Neural cell (in vitro differentiated cells): ENCODE data around the gene IFNA2. TPM values are rescaled to one million over a fixed set of nuclear protein-coding genes. Genes with fewer than 3 reads are reported as not detected.

Experiments
- H2AFZ ChIP-seq: fragments of 200-600, 300-800 bp; sonication (generic), shearing (Covaris generic); 2 replicates; pipeline ENCODE4 v1.6.0; 2014; ENCODE audit warnings: low read depth, mild to moderate bottlenecking, antibody characterized with exemption, low read length, moderate library complexity
- H3F3A ChIP-seq: fragments of 200-600 bp; shearing (Covaris generic); 2 replicates; pipeline ENCODE4 v1.6.1; 2016; ENCODE audit warnings: mild to moderate bottlenecking, moderate library complexity, mixed read lengths, antibody characterized with exemption, low read length; ENCODE audit not compliant: insufficient read depth, poor library complexity, severe bottlenecking
- H3K27ac ChIP-seq: fragments of 200-600, 300-800 bp; sonication (generic), shearing (Covaris generic); 2 replicates; pipeline ENCODE4 v1.5.1; 2014; ENCODE audit warnings: mild to moderate bottlenecking, low read length, moderate library complexity
- H3K27me3 ChIP-seq: fragments of 300-800, 200-600 bp; sonication (generic), shearing (Covaris generic); 2 replicates; pipeline ENCODE4 v1.6.0; 2014; ENCODE audit warnings: mild to moderate bottlenecking, low read depth, low read length, moderate library complexity; ENCODE audit not compliant: insufficient read depth
- H3K36me3 ChIP-seq: fragments of 300-800, 200-600 bp; sonication (generic), shearing (Covaris generic); 2 replicates; pipeline ENCODE4 v1.5.1; 2014; ENCODE audit warnings: mild to moderate bottlenecking, antibody characterized with exemption, low read length, moderate library complexity; ENCODE audit not compliant: insufficient read depth
- H3K4me2 ChIP-seq: fragments of 300-800, 200-600 bp; sonication (generic), shearing (Covaris generic); 2 replicates; pipeline ENCODE4 v1.6.0; 2014; ENCODE audit warnings: mild to moderate bottlenecking, low read length
- H3K4me3 ChIP-seq: fragments of 300-800, 200-600 bp; sonication (generic), shearing (Covaris generic); 2 replicates; pipeline ENCODE4 v1.5.1; 2014; ENCODE audit warnings: mild to moderate bottlenecking, low read length, moderate library complexity
- H3K79me2 ChIP-seq: fragments of 200-600 bp; shearing (Covaris generic); replicated peaks from 2 replicates; pipeline ENCODE4 v1.6.0; 2014; ENCODE audit warnings: mild to moderate bottlenecking, low read length, moderate library complexity; ENCODE audit not compliant: insufficient read depth
- H3K9ac ChIP-seq: fragments of 300-800, 200-600 bp; sonication (generic), shearing (Covaris generic); 2 replicates; pipeline ENCODE4 v1.6.1; 2016; ENCODE audit warnings: mild to moderate bottlenecking, low read length, mixed read lengths
- H3K9me2 ChIP-seq: fragments of 200-600 bp; shearing (Covaris generic); 2 replicates; pipeline ENCODE4 v1.6.1; 2016; ENCODE audit warnings: mild to moderate bottlenecking, low read length, mixed read lengths; ENCODE audit not compliant: insufficient read depth
- H3K9me3 ChIP-seq: fragments of 200-600, 300-800 bp; sonication (generic), shearing (Covaris generic); 2 replicates; pipeline ENCODE4 v1.6.1; 2016; ENCODE audit warnings: mild to moderate bottlenecking, mixed run types, low read length, moderate library complexity, mixed read lengths
- H4K20me1 ChIP-seq: fragments of 200-600 bp; shearing (Covaris generic); 2 replicates; pipeline ENCODE4 v1.6.1; 2016; ENCODE audit warnings: mild to moderate bottlenecking, mixed run types; ENCODE audit not compliant: insufficient read depth
- CTCF ChIP-seq: fragments of 450-650 bp; IDR thresholded peaks from 2 replicates; pipeline ENCODE4 v1.5.1; 2014; ENCODE audit warnings: antibody characterized with exemption, mild to moderate bottlenecking, moderate library complexity; ENCODE audit not compliant: poor library complexity, severe bottlenecking
- EP300 ChIP-seq: fragments of 450-650 bp; conservative IDR thresholded peaks from 2 replicates; pipeline ENCODE4 v1.6.1; 2014; ENCODE audit warnings: antibody characterized with exemption, mild to moderate bottlenecking, moderate library complexity; ENCODE audit not compliant: poor library complexity, severe bottlenecking
- EZH2 ChIP-seq: fragments of 200-600, 300-800 bp; shearing (Covaris generic), sonication (generic); IDR thresholded peaks from 2 replicates; pipeline ENCODE4 v1.6.1; 2014; ENCODE audit warnings: antibody characterized with exemption, low read length, borderline replicate concordance, mild to moderate bottlenecking; ENCODE audit not compliant: insufficient read depth, poor library complexity, severe bottlenecking
- MXI1 ChIP-seq: fragments of 450-650 bp; conservative IDR thresholded peaks from 2 replicates; pipeline ENCODE4 v1.6.1; 2014; ENCODE audit warnings: antibody characterized with exemption, mild to moderate bottlenecking; ENCODE audit not compliant: poor library complexity, severe bottlenecking
- POLR2AphosphoS5 ChIP-seq: IDR thresholded peaks from 2 replicates; pipeline ENCODE4 v1.6.1; 2012
- RAD21 ChIP-seq: fragments of 450-650 bp; conservative IDR thresholded peaks from 2 replicates; pipeline ENCODE4 v1.6.1; 2014; ENCODE audit warnings: antibody characterized with exemption, mild to moderate bottlenecking, moderate library complexity
- SMC3 ChIP-seq: fragments of 450-650 bp; conservative IDR thresholded peaks from 2 replicates; pipeline ENCODE4 v1.6.1; 2014; ENCODE audit warnings: antibody characterized with exemption, mild to moderate bottlenecking, moderate library complexity; ENCODE audit not compliant: poor library complexity
- TAF1 ChIP-seq: IDR thresholded peaks from 2 replicates; pipeline ENCODE4 v1.6.1; 2012; ENCODE audit warnings: low read depth
- polyA plus RNA-seq: library from polyadenylated mRNA; depleted of rRNA; stranded (reverse); fragments of >200 nt; gene quantifications from 2 replicates; pipeline ENCODE4 v1.2.3, GENCODE V29; 2014
- TF ChIP-seq, protein P1 (sequence below): IDR thresholded peaks from 2 replicates; pipeline ENCODE4 v1.6.1; 2012; ENCODE audit warnings: borderline replicate concordance

IFNA2 gene
- polyA plus RNA-seq, 1 donor from 2014 or later = not detected

DNA sequence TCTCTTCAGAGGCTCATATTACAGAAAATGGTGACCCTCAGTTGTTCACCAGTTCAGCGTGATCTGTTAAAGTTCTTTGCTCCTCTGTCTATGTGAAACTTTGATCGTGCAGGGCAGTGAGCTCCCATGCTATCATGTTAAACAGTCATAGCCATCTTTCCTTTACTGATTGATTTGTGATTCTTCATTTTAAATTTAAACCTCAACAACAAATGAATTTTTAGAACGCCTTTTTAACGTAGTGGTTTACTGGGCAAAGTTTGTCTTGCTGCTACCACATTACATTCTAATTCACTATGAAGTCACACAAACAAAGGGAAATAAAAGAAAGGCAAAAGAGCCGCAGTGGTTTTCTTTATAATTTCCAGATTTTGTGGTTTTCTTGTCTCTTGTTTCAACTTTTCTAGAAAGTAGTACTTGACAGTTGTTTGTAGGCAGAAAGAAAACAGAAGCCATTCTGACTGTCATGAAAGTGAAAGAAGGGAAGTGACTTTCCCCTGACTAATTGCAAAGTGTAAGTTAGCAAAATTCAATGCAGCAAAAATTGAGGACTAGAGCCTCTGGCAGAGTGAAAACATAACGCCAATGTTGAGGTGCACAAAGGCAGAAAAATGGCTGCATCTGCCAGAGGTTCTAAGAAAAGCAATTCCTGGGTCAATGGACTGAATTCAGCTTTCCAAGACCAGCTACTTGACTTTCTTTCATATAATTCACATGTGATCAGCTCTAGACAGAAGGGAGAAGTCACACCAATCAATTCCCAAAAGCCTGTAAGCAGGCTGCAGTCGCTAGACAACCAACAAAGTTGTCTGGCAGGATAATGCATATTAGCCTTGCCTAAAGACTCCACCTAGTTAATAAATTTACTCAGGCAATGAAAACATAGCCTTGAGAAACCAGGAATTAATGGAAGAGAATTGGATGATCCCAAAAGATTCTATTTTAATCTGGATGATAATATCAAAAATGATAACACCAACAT is 27.4 kb downstream of the IFNA2 start:
- no peak for TF ChIP-seq CTCF
- no peak for TF ChIP-seq RAD21
- TF ChIP-seq, protein P1, sequence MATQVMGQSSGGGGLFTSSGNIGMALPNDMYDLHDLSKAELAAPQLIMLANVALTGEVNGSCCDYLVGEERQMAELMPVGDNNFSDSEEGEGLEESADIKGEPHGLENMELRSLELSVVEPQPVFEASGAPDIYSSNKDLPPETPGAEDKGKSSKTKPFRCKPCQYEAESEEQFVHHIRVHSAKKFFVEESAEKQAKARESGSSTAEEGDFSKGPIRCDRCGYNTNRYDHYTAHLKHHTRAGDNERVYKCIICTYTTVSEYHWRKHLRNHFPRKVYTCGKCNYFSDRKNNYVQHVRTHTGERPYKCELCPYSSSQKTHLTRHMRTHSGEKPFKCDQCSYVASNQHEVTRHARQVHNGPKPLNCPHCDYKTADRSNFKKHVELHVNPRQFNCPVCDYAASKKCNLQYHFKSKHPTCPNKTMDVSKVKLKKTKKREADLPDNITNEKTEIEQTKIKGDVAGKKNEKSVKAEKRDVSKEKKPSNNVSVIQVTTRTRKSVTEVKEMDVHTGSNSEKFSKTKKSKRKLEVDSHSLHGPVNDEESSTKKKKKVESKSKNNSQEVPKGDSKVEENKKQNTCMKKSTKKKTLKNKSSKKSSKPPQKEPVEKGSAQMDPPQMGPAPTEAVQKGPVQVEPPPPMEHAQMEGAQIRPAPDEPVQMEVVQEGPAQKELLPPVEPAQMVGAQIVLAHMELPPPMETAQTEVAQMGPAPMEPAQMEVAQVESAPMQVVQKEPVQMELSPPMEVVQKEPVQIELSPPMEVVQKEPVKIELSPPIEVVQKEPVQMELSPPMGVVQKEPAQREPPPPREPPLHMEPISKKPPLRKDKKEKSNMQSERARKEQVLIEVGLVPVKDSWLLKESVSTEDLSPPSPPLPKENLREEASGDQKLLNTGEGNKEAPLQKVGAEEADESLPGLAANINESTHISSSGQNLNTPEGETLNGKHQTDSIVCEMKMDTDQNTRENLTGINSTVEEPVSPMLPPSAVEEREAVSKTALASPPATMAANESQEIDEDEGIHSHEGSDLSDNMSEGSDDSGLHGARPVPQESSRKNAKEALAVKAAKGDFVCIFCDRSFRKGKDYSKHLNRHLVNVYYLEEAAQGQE = no peak
- TF ChIP-seq MXI1 = no peak
- TF ChIP-seq EP300 = no peak
- TF ChIP-seq TAF1 = no peak
- TF ChIP-seq EZH2 = no peak
- TF ChIP-seq SMC3 = no peak
- TF ChIP-seq POLR2AphosphoS5 = no peak
- Histone ChIP-seq H3K27ac (no peak overlapping the region), H3K4me2 (no peak overlapping the region), H3K9ac (no peak overlapping the region), H3K27me3 (no peaks in the 10 kb centered on the region), H3K9me2 (no peaks in the 10 kb centered on the region), H3K79me2 (no peaks in the 10 kb centered on the region), H3K9me3 (no peaks in the 10 kb centered on the region), H4K20me1 (no peaks in the 10 kb centered on the region), H3K36me3 (no peaks in the 10 kb centered on the region), H3K4me3 (no peak overlapping the region), H3F3A (no peaks in the 10 kb centered on the region), H2AFZ (no peak overlapping the region)

DNA sequence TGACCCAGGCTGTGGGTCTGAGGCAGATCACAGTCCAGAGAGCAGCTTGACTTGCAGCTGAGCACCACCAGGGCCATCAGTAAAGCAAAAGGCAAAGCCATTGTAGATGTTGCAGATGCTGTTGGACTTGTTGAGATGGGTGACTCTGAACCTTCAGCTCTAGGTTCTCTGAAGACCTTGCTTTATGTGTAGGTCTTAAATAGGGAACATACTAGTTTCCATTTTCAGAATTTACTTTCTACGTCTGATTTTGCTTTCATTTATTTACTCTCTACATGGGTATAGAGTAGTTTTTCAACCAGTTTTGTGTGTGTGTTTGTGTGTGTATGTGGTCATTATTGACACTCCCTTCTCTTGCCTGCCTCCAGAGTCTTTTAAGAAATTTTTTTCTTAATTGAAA is 34.4 kb downstream of the IFNA2 start, which contains the start of gene IFNA6:
Gene IFNA6, minus strand, starts transcription at position 101 of the 400 bp plus-strand sequence. Its CDS starts 0 bp downstream, at position 101.
- TF ChIP-seq RAD21 (no peak), SMC3 (no peak)
- Histone ChIP-seq H3K4me3 (no peak within 1 kb of the TSS), H3K4me2 (no peak within 1 kb of the TSS), H3K9me2 (no peaks in the 10 kb centered on the region), H3F3A (no peaks in the 10 kb centered on the region), H2AFZ (no peak within 1 kb of the TSS), H4K20me1 (no peaks in the 10 kb centered on the region), H3K27ac (no peak within 1 kb of the TSS), H3K9me3 (no peaks in the 10 kb centered on the region), H3K27me3 (no peaks in the 10 kb centered on the region), H3K36me3 (no peaks in the 10 kb centered on the region), H3K79me2 (no peaks in the 10 kb centered on the region), H3K9ac (no peak within 1 kb of the TSS)
